Naive thymus-derived CD4-positive, alpha-beta T cell (primary cell): Measurements from ENCODE around the gene NCAM1. TPM values are rescaled to one million over a fixed set of nuclear protein-coding genes. Genes with fewer than 3 reads are reported as not detected.

Experiments
- ATAC-seq: fragments of 150-1000 bp; cut with Tn5 transposase; 2 replicates; pipeline ENCODE4 v1.10.0; 2021; ENCODE audit warnings: mild to moderate bottlenecking, moderate library complexity
- CTCF ChIA-PET: fragments of 350-600 bp; sonication (Branson Sonifier 250); formaldehyde crosslinking; loops from one replicate; lab custom pipeline; 2021; ENCODE audit warnings: antibody characterized with exemption; lab: Charles Lee
- POLR2A ChIA-PET: fragments of 350-600 bp; sonication (Branson Sonifier 250); formaldehyde crosslinking; loops from one replicate; lab custom pipeline; 2021; ENCODE audit warnings: antibody characterized with exemption, inconsistent platforms; lab: Charles Lee
- DNase-seq, 9 donors: peaks; one replicate each; pipeline versions ENCODE4 v3.0.0 to v3.0.0-alpha.2; 2020 to 2022; ENCODE audit warnings: mixed read lengths in 1 of 9
- H3K27ac ChIP-seq: one replicate; pipeline ENCODE4 v1.7.0; 2013; ENCODE audit warnings: mild to moderate bottlenecking, low read depth, low read length, moderate library complexity
- H3K27me3 ChIP-seq, 2 donors: one replicate each; pipeline ENCODE4 v1.7.0; 2013; ENCODE audit warnings: low read length in 2 of 2, mild to moderate bottlenecking in 2 of 2, moderate library complexity in 2 of 2; ENCODE audit not compliant: control insufficient read depth in 2 of 2, insufficient read depth in 2 of 2
- H3K36me3 ChIP-seq, 3 experiments: 1 replicate in 2 of 3; 2 replicates in 1 of 3; pipeline ENCODE4 v1.7.0; 2013; ENCODE audit warnings: low read length in 3 of 3, mild to moderate bottlenecking in 3 of 3, moderate library complexity in 1 of 3; ENCODE audit not compliant: insufficient read depth in 3 of 3, control insufficient read depth in 2 of 3
- H3K4me1 ChIP-seq, 2 donors: one replicate each; pipeline ENCODE4 v1.7.0; 2013; ENCODE audit warnings: low read length in 2 of 2, mild to moderate bottlenecking in 2 of 2, moderate library complexity in 1 of 2; ENCODE audit not compliant: control insufficient read depth in 2 of 2, insufficient read depth in 2 of 2
- H3K4me3 ChIP-seq: 2 replicates; pipeline ENCODE4 v1.7.0; 2013; ENCODE audit warnings: mild to moderate bottlenecking, low read length
- H3K9me3 ChIP-seq, 3 experiments: 1 replicate in 2 of 3; 2 replicates in 1 of 3; pipeline ENCODE4 v1.7.0; 2013; ENCODE audit warnings: low read length in 3 of 3; ENCODE audit not compliant: control insufficient read depth in 2 of 3
- H3K27ac Mint-ChIP-seq, 9 donors: one replicate each; pipeline ENCODE4 v1.8.0; 2020 to 2022; ENCODE audit warnings: mixed read lengths in 9 of 9, mild to moderate bottlenecking in 8 of 9, moderate library complexity in 5 of 9, inconsistent platforms in 2 of 9
- H3K27me3 Mint-ChIP-seq, 5 donors: one replicate each; pipeline ENCODE4 v1.8.0; 2021 to 2022; ENCODE audit warnings: mixed read lengths in 5 of 5, mild to moderate bottlenecking in 1 of 5
- H3K36me3 Mint-ChIP-seq, 5 donors: one replicate each; pipeline ENCODE4 v1.8.0; 2020 to 2022; ENCODE audit warnings: mixed read lengths in 5 of 5, mild to moderate bottlenecking in 3 of 5, inconsistent platforms in 1 of 5
- H3K4me1 Mint-ChIP-seq, 7 donors: one replicate each; pipeline ENCODE4 v1.8.0; 2020 to 2022; ENCODE audit warnings: mixed read lengths in 7 of 7, mild to moderate bottlenecking in 3 of 7, inconsistent platforms in 1 of 7
- H3K4me3 Mint-ChIP-seq, 10 donors: one replicate each; pipeline ENCODE4 v1.8.0; 2020 to 2022; ENCODE audit warnings: mild to moderate bottlenecking in 10 of 10, mixed read lengths in 10 of 10, moderate library complexity in 6 of 10, inconsistent platforms in 2 of 10
- H3K9me3 Mint-ChIP-seq, 11 donors: one replicate each; pipeline ENCODE4 v1.8.0; 2020 to 2022; ENCODE audit warnings: mixed read lengths in 11 of 11, mild to moderate bottlenecking in 4 of 11, inconsistent platforms in 1 of 11, moderate library complexity in 1 of 11
- intact Hi-C, 2 donors: fragments of 100-400 bp; cut with micrococcal nuclease; formaldehyde crosslinking; loops; one replicate each; pipeline ENCODE4 v1.15.1; 2023
- polyA plus RNA-seq, 2 donors: library from polyadenylated mRNA; unstranded; fragments of 300-500 nt; fragmentation: Illumina TruSeq; gene quantifications; one replicate each; pipeline ENCODE4 v1.2.3, GENCODE V29; 2021
- total RNA-seq, 6 experiments: library from RNA in 5 of 6; stranded (reverse) in 5 of 6; gene quantifications; 1 replicate in 5 of 6; 2 replicates in 1 of 6; pipeline ENCODE4 v1.2.3 and lab custom pipeline; 2021 to 2026

Gene NCAM1
- total and polyA plus RNA-seq, 7 experiments from 2014 or later: 0.06 to 18.8 (median 1.0) TPM; not detected in 2

DNA sequence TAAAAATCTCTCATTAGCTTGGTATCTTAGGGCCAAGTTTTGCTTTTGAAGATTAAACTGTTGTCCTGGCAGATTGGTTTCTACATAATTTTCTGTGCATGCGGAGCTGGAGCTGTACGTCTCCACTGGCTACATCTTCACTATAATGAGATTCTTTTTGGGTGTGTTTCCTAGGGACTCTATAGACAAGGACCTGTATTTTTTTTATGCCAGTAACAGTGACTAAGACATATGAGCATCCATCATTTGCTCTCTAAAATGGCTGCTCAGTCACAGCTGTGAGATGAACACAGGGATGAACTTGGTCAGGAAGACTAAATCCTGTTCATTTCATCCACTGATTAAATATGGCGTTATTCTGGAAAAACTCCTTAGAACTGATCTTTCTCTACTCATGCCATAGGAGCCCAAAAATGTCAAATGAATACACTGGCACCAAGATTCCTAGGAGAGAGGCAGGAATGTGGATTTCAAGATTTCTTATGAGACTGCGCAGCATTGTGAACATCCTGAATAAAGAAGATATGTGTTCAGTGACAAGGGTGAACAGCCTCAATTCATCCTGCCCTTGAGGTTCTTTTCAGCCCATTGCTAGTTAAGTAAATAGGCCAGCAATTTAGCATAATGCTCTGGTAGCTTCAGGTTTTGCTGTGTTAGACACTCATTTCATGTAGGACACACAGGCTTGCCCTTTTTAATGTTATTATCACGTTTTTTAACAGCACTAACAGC, 168.2 kb downstream of the NCAM1 start:
- intact Hi-C loops: no loop called here
- Mint-ChIP-seq H3K4me1 (no peaks in the 10 kb centered on the region), H3K27ac (no peak overlapping the region), H3K36me3 (no peaks in the 10 kb centered on the region), H3K9me3 (peaks cover 0 to 2% (median 0%) of the 10 kb centered on the region in 11 donors), H3K4me3 (no peak overlapping the region), H3K27me3 (peaks cover 3 to 20% (median 6%) of the 10 kb centered on the region in 5 donors)
- Histone ChIP-seq H3K9me3 (no peaks in the 10 kb centered on the region), H3K4me3 (no peak overlapping the region), H3K27me3 (no peaks in the 10 kb centered on the region), H3K4me1 (no peaks in the 10 kb centered on the region), H3K27ac (no peak overlapping the region), H3K36me3 (no peaks in the 10 kb centered on the region)
- ATAC-seq: no peak
- no peak for DNase-seq
- CTCF ChIA-PET: no interaction called here
- POLR2A ChIA-PET: no interaction called here

DNA sequence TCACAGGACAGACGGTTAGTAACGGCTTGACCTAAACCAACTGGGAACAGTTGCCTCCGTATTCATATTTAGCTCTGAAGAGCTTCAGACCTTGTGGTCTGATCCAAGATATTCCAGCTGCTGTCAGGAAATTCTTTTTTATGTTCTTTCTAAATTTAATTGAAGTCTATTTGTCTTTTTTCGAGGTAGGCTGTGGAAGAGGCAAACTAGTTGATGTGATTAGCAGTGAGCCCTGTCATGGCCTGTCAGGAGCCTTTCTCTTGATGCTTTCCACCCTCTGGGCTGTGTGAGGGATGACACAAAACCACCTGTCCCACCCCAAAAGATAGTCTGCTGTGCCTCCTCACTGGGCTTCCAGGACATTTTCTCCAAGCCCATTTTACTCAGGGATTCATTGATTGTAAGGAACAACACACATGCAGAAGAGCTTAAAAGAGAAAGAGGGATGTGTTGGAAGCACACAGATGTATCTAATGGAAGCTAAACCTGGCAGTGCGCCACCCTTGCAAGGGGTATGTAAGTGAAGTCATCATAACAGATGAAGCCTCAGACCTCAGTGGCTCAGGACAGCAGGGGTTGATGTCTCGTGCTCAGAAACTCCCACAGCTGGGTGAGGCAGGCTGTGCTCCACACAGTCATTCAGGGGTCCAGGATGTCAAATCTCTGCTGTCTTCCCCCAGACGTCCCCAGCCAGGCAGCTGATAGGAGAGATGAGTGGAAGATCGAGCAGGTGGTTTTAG, 170.0 kb downstream of the NCAM1 start:
- ChIA-PET POLR2A (no interaction called here), CTCF (no interaction called here)
- peaks cover 0 to 3% (median 0%) of the 10 kb centered on the region in 11 donors for H3K9me3 Mint-ChIP-seq
- no peak overlapping the region for H3K4me3 ChIP-seq
- ATAC-seq (no peak), DNase-seq (no peak)
- H3K27ac Mint-ChIP-seq: no peak overlapping the region
- H3K4me1 ChIP-seq: no peaks in the 10 kb centered on the region
- no peaks in the 10 kb centered on the region for H3K9me3 ChIP-seq
- H3K27ac ChIP-seq: no peak overlapping the region
- H3K27me3 ChIP-seq: no peaks in the 10 kb centered on the region
- no peaks in the 10 kb centered on the region for H3K4me1 Mint-ChIP-seq
- H3K4me3 Mint-ChIP-seq: no peak overlapping the region
- H3K27me3 Mint-ChIP-seq: peaks cover 7 to 30% (median 15%) of the 10 kb centered on the region in 5 donors
- H3K36me3 ChIP-seq: no peaks in the 10 kb centered on the region
- intact Hi-C loops: no loop called here
- H3K36me3 Mint-ChIP-seq: no peaks in the 10 kb centered on the region

DNA sequence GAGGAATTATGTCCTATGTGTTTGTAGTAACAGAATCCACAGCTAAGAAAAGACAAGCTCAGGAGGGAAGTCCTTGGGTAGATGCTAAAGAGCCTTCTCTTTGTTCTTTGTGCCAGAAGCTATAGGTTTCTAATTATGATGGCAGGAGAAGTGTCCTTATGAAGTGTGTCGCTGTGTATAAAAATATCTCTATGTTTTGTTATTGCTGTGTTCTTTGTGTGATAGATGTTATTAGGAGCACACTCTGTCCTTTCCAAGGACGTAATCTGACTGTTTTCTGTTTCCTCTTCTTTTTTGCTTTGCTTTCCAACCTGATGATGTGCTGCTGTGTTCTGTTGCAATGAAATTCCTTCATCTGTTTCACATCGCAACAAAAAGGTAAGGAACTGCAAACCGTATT, 171.9 kb downstream of the NCAM1 start:
- no peak overlapping the region for H3K27ac Mint-ChIP-seq

DNA sequence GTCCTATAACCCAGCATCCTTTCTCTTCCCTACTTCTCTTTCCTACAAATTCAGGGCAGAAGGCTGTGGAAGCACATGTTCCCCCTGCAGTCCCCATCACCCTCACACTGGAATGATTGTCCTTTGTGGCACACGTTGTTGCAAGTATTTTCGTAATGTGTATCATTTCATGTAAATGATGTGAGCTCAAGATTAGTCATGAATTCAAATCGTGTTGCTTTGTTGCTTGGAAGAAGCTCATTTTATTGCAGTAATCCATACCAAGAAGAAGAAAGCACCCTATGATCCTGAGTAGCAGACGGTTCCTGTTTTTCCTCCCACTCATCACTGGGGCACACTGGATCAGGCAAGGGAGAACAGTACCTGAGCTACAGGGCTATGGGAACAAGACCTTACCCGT, 173.4 kb downstream of the NCAM1 start:
- intact Hi-C loops: no loop called here
- Mint-ChIP-seq H3K4me1 (no peaks in the 10 kb centered on the region), H3K27ac (no peak overlapping the region), H3K27me3 (peaks cover 24 to 49% (median 30%) of the 10 kb centered on the region in 5 donors), H3K9me3 (peaks cover 0 to 3% (median 0%) of the 10 kb centered on the region in 11 donors), H3K36me3 (no peaks in the 10 kb centered on the region), H3K4me3 (no peak overlapping the region)
- Histone ChIP-seq H3K27me3 (no peaks in the 10 kb centered on the region), H3K4me1 (no peaks in the 10 kb centered on the region), H3K4me3 (no peak overlapping the region), H3K9me3 (no peaks in the 10 kb centered on the region), H3K27ac (no peak overlapping the region), H3K36me3 (no peaks in the 10 kb centered on the region)
- POLR2A ChIA-PET: no interaction called here
- ATAC-seq: no peak
- DNase-seq: no peak
- CTCF ChIA-PET: no interaction called here

More for the DNA sequence above, 171.9 kb downstream of the NCAM1 start:
- no peak overlapping the region for H3K4me3 ChIP-seq
- Mint-ChIP-seq H3K4me3 (no peak overlapping the region), H3K36me3 (no peaks in the 10 kb centered on the region), H3K27me3 (peaks cover 15 to 45% (median 23%) of the 10 kb centered on the region in 5 donors), H3K4me1 (no peaks in the 10 kb centered on the region), H3K9me3 (peaks cover 0 to 3% (median 0%) of the 10 kb centered on the region in 11 donors)
- ChIA-PET CTCF (no interaction called here), POLR2A (no interaction called here)
- H3K9me3 ChIP-seq: no peaks in the 10 kb centered on the region
- ATAC-seq: no peak
- H3K36me3 ChIP-seq: no peaks in the 10 kb centered on the region
- no peak for DNase-seq
- no peaks in the 10 kb centered on the region for H3K4me1 ChIP-seq
- no peaks in the 10 kb centered on the region for H3K27me3 ChIP-seq
- intact Hi-C loops: no loop called here
- no peak overlapping the region for H3K27ac ChIP-seq

DNA sequence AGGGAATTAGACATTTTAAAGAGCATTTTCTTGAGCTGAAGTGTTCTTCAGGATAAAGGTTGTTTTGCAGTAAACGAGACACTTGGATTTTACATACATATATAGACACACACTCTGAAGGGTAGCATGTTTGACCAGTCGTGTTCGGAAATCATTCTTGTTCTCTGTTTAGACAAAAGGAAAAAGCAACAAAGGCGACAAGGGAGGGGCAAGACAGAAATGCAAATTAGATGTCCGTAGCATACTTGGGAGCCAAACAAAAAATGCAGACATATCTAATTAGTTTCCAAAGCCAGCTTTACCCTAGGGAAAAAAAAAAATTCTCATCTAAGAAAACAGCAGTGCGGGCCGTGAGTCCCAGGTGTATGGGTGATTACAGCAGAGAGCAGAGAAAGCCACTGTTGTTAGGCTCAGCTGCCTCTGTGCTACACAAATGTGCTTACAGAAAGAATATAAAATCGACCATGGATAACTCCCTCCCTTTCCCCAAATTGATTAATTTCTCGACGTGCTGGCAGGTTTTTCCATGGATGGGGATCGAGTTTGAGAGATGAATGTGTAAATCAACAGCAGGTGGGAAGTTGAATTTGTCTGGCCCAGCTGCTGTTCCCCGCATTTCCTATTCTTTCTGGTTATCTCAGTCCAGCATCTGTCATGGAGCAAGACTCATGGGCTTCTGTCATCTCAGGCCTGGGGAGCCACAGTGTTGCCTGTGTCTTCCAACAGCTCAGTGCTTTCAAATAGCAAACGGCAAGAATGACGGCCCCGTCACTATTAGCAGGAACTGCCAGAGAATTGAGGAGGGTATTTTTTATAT, 176.7 kb downstream of the NCAM1 start:
- POLR2A ChIA-PET: no interaction called here
- peaks cover 0 to 3% (median 0%) of the 10 kb centered on the region in 11 donors for H3K9me3 Mint-ChIP-seq
- no peaks in the 10 kb centered on the region for H3K27me3 ChIP-seq
- CTCF ChIA-PET: interaction anchor here (0.6 kb wide), 1 partner anchor 21 kb away, joined by 3 read pairs; no protein-coding TSS in a partner anchor
- peaks cover 32 to 54% (median 45%) of the 10 kb centered on the region in 5 donors for H3K27me3 Mint-ChIP-seq
- H3K9me3 ChIP-seq: no peaks in the 10 kb centered on the region
- H3K4me3 Mint-ChIP-seq: no peak overlapping the region
- no peak for DNase-seq
- no peak for ATAC-seq
- intact Hi-C loops: no loop called here
- no peak overlapping the region for H3K4me3 ChIP-seq
- H3K4me1 Mint-ChIP-seq: no peaks in the 10 kb centered on the region
- no peak overlapping the region for H3K27ac Mint-ChIP-seq
- no peaks in the 10 kb centered on the region for H3K36me3 ChIP-seq
- no peaks in the 10 kb centered on the region for H3K4me1 ChIP-seq
- no peak overlapping the region for H3K27ac ChIP-seq
- H3K36me3 Mint-ChIP-seq: no peaks in the 10 kb centered on the region

DNA sequence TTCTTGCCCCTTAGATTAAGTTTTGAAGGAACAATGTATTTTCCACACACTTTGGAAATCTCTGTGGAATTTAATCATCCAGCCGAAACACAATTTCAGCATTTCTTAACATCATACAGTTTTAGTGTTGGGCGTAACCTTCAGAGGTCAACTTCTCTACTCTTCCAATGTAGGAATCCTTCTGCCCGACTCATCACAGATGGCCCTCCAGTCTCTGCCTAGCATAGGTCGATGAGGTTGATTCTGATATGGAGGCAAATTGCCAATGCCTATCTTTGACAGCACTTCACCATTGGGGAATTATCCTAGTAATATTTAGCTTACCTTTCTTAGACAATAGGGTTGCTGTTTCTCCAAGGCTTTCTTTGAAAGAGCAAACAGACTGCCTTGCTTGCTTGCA, 177.5 kb downstream of the NCAM1 start:
- H3K27me3 ChIP-seq: no peaks in the 10 kb centered on the region
- no peaks in the 10 kb centered on the region for H3K4me1 ChIP-seq
- H3K27me3 Mint-ChIP-seq: peaks cover 34 to 54% (median 46%) of the 10 kb centered on the region in 5 donors
- H3K36me3 ChIP-seq: no peaks in the 10 kb centered on the region
- no peak for DNase-seq
- H3K36me3 Mint-ChIP-seq: no peaks in the 10 kb centered on the region
- ATAC-seq: no peak
- intact Hi-C loops: no loop called here
- no peak overlapping the region for H3K27ac Mint-ChIP-seq
- ChIA-PET CTCF (no interaction called here), POLR2A (no interaction called here)
- H3K9me3 ChIP-seq: no peaks in the 10 kb centered on the region
- H3K27ac ChIP-seq: no peak overlapping the region
- peaks cover 0 to 3% (median 0%) of the 10 kb centered on the region in 11 donors for H3K9me3 Mint-ChIP-seq
- H3K4me1 Mint-ChIP-seq: no peaks in the 10 kb centered on the region
- no peak overlapping the region for H3K4me3 ChIP-seq
- H3K4me3 Mint-ChIP-seq: no peak overlapping the region
